ENCODE measurements around the gene KAT8. TPM values are rescaled to one million over a fixed set of nuclear protein-coding genes. Genes with fewer than 3 reads are reported as not detected.
A peak's percentile ranks its signal among the peaks of the same experiment; 100 is the strongest.

The KAT8 gene
- total RNA-seq, 1 experiment from 2014 or later = 45.2 TPM

GRCh38 chr16:31106509-31107464, 10.7 kb upstream of the KAT8 start:
- no peak for DNase-seq (ENCODE audit: extremely low read depth, low read depth)

GRCh38 chr16:31107465-31107867, 10.0 kb upstream of the KAT8 start:
- DNase-seq (ENCODE audit: extremely low read depth, low read depth) = no peak

DNA sequence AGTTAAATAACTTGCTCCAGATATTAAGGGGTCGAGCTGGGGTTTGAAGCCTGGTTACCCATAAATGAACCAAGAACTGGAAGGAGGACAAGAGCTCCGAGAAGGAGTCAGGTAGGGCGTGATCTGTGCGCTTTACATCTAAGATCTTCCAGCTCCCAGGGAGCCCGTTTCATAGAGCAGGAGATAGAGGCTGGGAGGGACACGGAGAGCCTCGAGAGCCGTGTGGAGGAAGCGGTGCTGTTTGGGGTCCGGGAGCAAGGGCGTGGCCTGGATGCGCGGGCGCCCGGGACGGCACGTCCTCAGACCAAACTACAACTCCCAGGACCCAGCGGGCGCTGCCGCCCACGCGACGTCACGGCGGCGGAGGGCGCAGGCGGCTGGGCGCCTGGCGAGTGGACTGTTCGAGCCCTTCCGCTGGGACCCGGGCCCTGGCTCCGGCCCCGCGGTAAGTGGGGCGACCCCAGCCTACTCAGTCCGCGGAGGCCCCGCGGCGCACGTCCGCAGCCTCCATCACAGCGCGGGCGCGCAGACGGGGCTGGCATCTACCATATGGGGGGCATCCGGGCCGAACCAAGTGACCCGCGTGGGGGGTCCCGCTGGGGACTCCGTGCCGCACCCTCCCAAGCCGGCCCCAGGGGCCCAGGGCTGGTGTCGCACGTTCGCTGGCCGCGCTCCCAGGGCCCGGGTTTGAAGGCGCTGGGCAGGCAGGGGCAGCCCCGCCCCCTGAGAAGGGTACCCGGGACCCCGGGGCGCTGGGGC, 9.2 kb upstream of the KAT8 start, which contains the start of gene BCKDK:
TSS of gene BCKDK (plus strand) at position 352 of the 759 bp plus-strand sequence. CDS start 838 bp downstream, outside the sequence.
- DNase-seq (ENCODE audit: extremely low read depth, low read depth) = peak; percentile 65

DNA sequence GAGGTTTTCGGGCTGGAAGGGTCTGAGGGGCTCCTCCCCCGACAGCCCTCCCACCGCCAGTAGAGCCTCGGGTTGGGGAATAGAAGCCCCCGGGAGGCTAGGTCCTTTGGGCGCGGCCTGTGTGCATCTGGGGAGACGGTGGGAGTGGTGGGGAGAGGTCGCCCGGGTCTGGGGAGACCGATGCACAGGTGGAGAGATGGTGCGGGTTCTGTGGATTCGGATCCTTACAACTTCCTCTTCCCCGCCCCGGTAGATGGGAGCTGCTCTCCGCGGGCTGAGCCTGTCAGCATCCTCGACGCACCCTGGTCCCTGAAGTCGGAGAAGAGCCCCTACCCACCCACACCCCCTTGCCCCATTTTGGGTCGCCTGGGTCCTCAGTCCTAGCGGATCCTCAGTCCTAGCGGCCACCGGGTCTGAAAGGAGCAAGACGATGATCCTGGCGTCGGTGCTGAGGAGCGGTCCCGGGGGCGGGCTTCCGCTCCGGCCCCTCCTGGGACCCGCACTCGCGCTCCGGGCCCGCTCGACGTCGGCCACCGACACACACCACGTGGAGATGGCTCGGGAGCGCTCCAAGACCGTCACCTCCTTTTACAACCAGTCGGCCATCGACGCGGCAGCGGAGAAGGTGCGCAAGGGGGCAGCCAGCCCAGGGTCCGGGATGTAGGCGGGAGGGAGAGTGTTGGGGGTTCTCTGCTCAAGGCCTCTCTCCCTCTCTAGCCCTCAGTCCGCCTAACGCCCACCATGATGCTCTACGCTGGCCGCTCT, 8.5 kb upstream of the KAT8 start:
- no peak for DNase-seq (ENCODE audit: extremely low read depth, low read depth)

DNA sequence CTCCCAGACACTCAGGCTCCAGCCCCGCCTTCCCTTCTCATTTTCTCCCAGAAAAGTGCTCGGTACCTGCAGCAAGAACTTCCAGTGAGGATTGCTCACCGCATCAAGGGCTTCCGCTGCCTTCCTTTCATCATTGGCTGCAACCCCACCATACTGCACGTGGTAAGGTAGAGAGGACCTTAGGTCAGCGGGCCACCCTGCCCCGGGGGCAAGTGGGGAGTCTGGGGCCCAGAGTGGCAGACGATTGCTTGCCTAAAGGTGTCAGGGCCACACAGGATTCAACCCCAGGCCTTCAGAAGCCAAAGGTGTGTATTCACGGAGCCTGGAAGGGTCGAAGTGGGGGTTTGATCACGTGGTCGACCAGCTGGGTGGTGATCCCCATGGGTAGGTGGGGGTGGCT, 7.8 kb upstream of the KAT8 start:
- no peak for DNase-seq (ENCODE audit: extremely low read depth, low read depth)

DNA sequence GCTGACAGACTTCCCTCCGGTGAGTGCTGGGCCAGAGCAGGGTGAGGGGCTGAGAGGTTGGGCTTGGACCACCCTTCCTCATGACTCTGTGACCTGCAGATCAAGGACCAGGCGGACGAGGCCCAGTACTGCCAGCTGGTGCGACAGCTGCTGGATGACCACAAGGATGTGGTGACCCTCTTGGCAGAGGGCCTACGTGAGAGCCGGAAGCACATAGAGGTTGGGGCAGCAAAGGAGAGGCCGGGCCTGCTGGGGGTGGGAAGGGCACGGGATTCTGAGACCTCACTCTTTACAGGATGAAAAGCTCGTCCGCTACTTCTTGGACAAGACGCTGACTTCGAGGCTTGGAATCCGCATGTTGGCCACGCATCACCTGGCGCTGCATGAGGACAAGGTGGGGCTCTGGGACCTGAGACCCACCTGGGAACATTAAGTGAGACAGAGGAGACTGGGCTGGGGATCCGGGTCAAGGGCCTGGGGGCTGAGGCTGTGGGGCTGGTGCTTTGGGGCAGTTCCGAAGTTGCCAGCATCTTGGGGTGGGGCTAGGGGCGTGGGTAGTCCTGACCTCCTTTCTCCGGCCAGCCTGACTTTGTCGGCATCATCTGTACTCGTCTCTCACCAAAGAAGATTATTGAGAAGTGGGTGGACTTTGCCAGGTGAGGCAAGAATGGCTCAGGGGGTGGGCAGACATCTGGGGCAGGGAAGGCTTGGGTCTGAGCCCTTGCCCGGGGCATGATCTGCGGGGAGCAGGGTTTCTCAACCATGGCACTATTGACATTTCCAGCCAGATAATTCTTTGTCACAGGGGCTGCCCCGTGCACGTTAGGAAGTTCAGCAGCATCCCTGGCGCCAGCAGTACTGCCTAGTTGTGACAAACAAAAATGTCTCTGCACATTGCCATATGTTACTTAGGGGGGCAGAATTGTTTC, 7.1 kb upstream of the KAT8 start:
- DNase-seq (ENCODE audit: extremely low read depth, low read depth) = no peak

DNA sequence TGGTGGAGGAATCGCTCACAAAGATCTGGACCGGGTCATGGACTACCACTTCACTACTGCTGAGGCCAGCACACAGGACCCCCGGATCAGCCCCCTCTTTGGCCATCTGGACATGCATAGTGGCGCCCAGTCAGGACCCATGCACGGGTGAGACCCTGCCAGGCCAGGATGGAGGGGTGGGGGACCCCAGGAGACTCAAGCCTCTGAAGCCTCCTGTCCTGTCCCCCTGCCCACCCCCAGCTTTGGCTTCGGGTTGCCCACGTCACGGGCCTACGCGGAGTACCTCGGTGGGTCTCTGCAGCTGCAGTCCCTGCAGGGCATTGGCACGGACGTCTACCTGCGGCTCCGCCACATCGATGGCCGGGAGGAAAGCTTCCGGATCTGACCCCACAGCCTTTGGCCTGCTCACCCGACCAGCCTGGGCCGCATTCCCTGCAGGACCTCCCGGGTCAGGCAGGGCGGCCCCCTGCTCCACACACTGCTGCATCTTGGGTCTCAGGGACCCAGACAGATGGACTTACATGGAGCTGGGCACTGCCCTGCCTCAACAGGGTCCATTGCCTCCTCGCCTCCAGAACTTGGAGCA, 5.5 kb upstream of the KAT8 start:
- DNase-seq (ENCODE audit: extremely low read depth, low read depth) = no peak

DNA sequence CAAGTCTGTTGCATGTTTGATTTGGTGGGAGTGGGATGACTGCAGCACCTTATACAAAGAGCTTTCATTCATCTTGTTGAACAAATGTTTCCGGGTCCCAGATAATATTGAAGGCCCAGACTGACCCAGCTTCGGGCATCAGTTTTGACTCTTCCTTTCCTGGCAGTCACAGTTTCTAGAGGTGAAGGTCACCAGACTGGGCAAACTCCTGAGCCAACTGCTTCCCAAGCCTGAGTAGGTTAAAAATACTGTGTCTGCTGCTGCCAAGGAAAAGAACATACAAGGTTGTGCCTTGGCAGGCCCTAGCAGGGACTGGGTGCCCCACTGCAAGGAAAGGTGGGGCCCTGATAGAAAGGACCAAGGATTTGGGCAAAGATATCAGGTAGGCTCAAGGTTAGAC, 4.8 kb upstream of the KAT8 start:
- no peak for DNase-seq (ENCODE audit: extremely low read depth, low read depth)

DNA sequence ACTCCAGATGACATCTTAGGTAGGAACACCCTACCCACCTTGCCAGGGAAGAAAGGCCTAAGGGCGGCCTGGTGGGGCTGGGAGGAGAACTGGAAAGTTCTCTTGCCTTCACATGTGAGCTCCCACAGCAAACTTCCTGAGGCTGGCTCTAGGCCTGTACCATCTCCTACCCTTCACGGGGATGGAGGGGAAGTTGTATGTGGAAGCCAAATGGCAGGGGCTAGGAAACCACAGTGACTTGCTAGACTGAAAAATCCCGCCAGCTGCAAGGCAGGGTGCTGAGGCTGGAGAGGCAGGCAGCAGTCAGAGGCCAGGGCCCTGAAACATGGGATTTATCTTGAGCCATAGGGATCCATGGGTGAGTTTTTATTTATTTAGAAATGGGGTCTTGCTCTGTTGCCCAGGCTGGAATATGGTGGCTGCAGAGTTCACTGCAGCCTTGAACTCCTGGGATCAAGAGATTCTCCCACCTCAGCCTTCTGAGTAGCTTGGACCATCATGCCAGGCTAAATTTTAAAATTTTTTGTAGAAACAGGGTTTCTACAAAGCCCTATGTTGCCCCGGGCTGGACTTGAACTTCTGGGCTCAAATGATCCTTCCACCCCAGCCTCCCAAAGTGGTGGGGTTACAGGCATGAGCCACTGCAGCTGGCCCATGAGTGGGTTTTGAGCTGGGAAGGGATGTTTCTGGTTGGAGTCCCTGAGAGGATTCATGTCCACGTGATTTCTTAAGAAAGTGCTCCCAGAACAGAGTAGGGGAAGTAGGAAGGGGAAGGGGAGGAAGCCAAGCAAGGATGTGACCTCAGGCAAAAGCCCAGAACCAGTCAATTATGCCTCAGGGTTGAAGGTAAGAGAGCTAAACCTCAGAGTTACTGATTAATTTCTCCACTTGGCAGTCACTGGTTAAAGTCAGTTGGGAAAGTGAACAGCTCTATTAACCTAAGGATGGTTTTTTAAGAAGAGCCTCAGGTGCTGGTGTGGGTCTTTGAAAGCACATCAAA, 4.0 kb upstream of the KAT8 start:
- no peak for DNase-seq (ENCODE audit: extremely low read depth, low read depth)

DNA sequence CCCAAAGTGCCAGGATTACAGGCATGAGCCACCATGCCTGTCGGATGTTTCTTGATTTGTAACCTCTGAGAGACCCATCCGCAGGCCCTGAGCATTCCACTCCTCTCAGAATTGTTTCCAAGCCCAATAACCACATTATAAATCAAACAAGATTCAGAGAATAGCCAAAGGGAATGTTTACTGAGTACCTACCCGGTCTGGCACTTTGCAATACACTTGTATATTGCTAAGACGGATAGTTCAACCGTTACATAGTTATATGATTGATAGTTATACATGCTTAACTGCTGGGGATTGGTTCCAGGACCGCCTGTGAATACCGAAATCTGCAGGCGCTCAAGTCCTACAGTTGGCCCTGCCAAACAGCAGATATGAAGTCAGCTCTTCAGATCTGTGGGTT, 3.0 kb upstream of the KAT8 start:
- DNase-seq (ENCODE audit: extremely low read depth, low read depth) = no peak

- no peak for DNase-seq (ENCODE audit: extremely low read depth, low read depth)
These were observed 1.0 kb downstream of the KAT8 start for GRCh38 chr16:31118223-31119155.

DNA sequence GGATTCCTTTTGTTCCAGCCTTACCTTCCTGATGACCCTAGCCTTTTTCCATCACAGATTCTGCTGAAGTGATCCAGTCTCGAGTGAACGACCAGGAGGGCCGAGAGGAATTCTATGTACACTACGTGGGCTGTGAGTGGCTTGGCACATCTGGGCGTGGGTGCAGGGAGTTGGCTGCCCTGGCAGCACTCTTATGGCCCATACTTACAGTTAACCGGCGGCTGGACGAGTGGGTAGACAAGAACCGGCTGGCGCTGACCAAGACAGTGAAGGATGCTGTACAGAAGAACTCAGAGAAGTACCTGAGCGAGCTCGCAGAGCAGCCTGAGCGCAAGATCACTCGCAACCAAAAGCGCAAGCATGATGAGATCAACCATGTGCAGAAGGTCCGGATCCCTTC, 2.7 kb downstream of the KAT8 start:
- DNase-seq (ENCODE audit: extremely low read depth, low read depth) = no peak

DNA sequence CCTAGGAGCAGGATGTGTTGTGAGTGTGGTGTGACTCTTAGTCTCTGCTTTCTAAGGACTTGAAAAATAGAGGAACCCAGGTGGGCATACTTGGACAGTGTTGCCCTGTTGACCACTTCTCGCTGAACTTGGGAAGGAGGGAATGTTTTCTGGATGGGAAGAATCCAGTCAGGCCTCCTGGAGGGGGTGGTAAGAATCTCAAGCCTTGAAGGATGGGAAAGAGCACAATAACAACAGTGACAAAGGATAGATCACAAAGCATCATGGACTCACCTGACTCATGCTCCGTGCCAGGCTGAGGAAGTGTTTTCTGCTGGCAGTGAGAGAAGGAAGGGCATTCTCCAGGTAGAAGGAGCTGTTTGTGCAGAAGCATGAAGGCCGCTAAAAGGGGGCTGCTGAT, 8.4 kb downstream of the KAT8 start:
- no peak for DNase-seq (ENCODE audit: extremely low read depth, low read depth)

DNA sequence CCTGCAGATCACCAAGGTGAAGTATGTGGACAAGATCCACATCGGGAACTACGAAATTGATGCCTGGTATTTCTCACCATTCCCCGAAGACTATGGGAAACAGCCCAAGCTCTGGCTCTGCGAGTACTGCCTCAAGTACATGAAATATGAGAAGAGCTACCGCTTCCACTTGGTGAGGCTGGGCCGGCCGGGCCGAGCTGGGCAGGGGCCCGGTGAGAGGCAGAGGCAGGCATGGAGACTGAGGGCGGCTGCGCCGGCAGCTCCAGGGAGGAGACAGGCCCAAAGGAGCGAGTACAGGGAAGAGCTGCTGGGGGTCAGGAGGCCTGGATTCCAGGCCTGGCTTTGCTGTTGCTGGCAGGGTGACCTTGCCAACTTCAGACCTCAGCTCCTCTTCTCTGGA, 9.7 kb downstream of the KAT8 start:
- no peak for DNase-seq (ENCODE audit: extremely low read depth, low read depth)

GRCh38 chr16:31128711-31129567, 11.5 kb downstream of the KAT8 start:
- DNase-seq (ENCODE audit: extremely low read depth, low read depth) = no peak

All from NCI-H460 (cell line).